Left ventricle myocardium inferior (tissue), 1 donor: ENCODE data around the gene TRMT44. TPM values are rescaled to one million over a fixed set of nuclear protein-coding genes. Genes with fewer than 3 reads are reported as not detected.
"Not testable (repeated sequence)": the region's sequence is repeated elsewhere in the genome, so short reads cannot be mapped to it uniquely, and the experiment has no call there.

Source experiments
- DNase-seq: peaks from one replicate; pipeline ENCODE4 v3.0.0-alpha.2; 2020
- H3K27ac ChIP-seq: fragments of 200-600 bp; replicated peaks from 2 replicates; pipeline ENCODE4 v1.8.0; 2021
- H3K27me3 ChIP-seq: fragments of 200-600 bp; 2 replicates; pipeline ENCODE4 v1.8.0; 2021; ENCODE audit warnings: low read depth
- H3K36me3 ChIP-seq: fragments of 200-600 bp; 2 replicates; pipeline ENCODE4 v1.8.0; 2021
- H3K4me1 ChIP-seq: fragments of 200-600 bp; 2 replicates; pipeline ENCODE4 v1.8.0; 2021
- H3K4me3 ChIP-seq: fragments of 200-600 bp; 2 replicates; pipeline ENCODE4 v1.8.0; 2021; ENCODE audit warnings: mild to moderate bottlenecking, moderate library complexity
- H3K9me3 ChIP-seq: fragments of 200-600 bp; replicated peaks from 2 replicates; pipeline ENCODE4 v1.8.0; 2021
- CTCF ChIP-seq: fragments of 200-600 bp; IDR thresholded peaks from 2 replicates; pipeline ENCODE4 v1.8.0; 2021; ENCODE audit warnings: antibody characterized with exemption, mild to moderate bottlenecking, borderline replicate concordance
- intact Hi-C: fragments of 100-400 bp; cut with micrococcal nuclease; formaldehyde crosslinking; loops from one replicate; pipeline ENCODE4 v1.11.0; 2022
- total RNA-seq: library from RNA; stranded (reverse); fragmentation: NEBNext Ultra II Directional; extraction: Animal tissue kit (Norgen Biotek cat#: 25700); gene quantifications from one replicate; pipeline ENCODE4 v1.2.1, GENCODE V29; 2021
- donor health status: DM: no; HTN: yes; CAD: no; lungs with severe emphysema.

The TRMT44 gene
- total RNA-seq, 1 donor from 2014 or later: 9.2 TPM

DNA sequence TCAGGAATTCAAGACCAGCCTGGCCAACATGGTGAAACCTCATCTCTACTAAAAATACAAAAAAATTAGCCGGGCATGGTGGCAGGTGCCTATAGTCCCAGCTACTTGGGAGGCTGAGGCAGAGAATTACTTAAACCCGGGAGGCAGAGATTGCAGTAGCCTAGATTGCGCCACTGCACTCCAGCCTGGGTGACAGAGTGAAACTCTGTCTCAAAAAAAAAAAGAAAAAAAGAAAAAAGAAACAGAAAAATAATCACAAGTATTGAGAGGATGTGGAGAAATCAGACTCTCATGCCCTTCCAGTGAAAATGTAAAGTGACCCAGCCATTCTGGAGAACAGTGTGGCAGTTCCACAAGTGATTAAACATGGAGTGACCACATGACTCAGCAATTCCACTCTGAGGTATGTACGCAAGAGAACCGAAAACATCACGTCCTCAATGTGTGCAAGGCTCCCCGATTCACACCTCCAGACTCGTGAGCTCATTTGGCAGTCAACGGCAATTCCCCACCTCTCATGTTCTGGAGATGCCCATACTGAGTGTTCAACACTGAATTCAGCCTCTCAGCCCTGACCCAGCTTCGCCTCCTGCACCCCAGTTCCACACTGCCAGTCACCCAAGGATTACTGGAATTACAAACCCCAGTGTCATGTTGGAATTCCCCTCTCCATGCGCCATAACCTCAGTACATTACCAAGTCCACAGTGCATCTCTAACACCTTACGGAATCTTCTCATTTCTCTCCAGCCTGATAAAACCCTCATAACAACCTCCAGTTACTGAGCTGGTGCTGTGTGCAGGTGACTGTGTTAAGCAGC lies 21.1 kb upstream of the TRMT44 start:
- Histone ChIP-seq H3K27me3 (no peaks in the 10 kb centered on the region), H3K36me3 (peaks cover 29% of the 10 kb centered on the region), H3K4me1 (peaks cover 32% of the 10 kb centered on the region), H3K9me3 (peaks cover 2% of the 10 kb centered on the region), H3K27ac (peak overlapping the region; percentile 73), H3K4me3 (no peak overlapping the region)
- no peak for DNase-seq
- intact Hi-C loops: no loop called here
- TF ChIP-seq CTCF: no peak

- Histone ChIP-seq H3K27ac (peak overlapping the region; percentile 73), H3K4me1 (peaks cover 34% of the 10 kb centered on the region), H3K36me3 (peaks cover 23% of the 10 kb centered on the region)
- intact Hi-C loops, H3K27me3 ChIP-seq, DNase-seq, H3K4me3 ChIP-seq, H3K9me3 ChIP-seq: not testable (repeated sequence)
Observed at GRCh38 chr4:8420151-8420550, 20.4 kb upstream of the TRMT44 start.

GRCh38 chr4:8422327-8422726 lies 18.2 kb upstream of the TRMT44 start:
- intact Hi-C loops: no loop called here
- Histone ChIP-seq H3K36me3 (peaks cover 13% of the 10 kb centered on the region), H3K4me3 (no peak overlapping the region), H3K27me3 (no peaks in the 10 kb centered on the region), H3K9me3 (peaks cover 2% of the 10 kb centered on the region), H3K4me1 (peaks cover 53% of the 10 kb centered on the region), H3K27ac (no peak overlapping the region)
- no peak for TF ChIP-seq CTCF
- DNase-seq: no peak

- TF ChIP-seq CTCF: no peak
- Histone ChIP-seq H3K36me3 (peaks cover 13% of the 10 kb centered on the region), H3K9me3 (peaks cover 2% of the 10 kb centered on the region), H3K4me3 (no peak overlapping the region), H3K27me3 (no peaks in the 10 kb centered on the region), H3K4me1 (peaks cover 58% of the 10 kb centered on the region), H3K27ac (no peak overlapping the region)
- DNase-seq: no peak
- intact Hi-C loops: no loop called here
Observed at GRCh38 chr4:8422786-8423185, 17.8 kb upstream of the TRMT44 start.

- no peak for DNase-seq
- H3K4me1 ChIP-seq: peaks cover 56% of the 10 kb centered on the region
Observed at GRCh38 chr4:8427262-8427661, 13.3 kb upstream of the TRMT44 start.

More at GRCh38 chr4:8427262-8427661, 13.3 kb upstream of the TRMT44 start:
- no peak for TF ChIP-seq CTCF
- no peaks in the 10 kb centered on the region for H3K9me3 ChIP-seq
- H3K4me3 ChIP-seq: peak overlapping the region; percentile 94
- H3K27me3 ChIP-seq: no peaks in the 10 kb centered on the region
- peak overlapping the region; percentile 94 for H3K27ac ChIP-seq
- intact Hi-C loops: no loop called here
- H3K36me3 ChIP-seq: peaks cover 9% of the 10 kb centered on the region
